ENCODE measurements around the gene NBPF1. TPM values are rescaled to one million over a fixed set of nuclear protein-coding genes. Genes with fewer than 3 reads are reported as not detected.
"Not testable (repeated sequence)": the region's sequence is repeated elsewhere in the genome, so short reads cannot be mapped to it uniquely, and the experiment has no call there.

NBPF1 gene
- total RNA-seq, 1 experiment from 2014 or later, result 27.7 TPM

DNA sequence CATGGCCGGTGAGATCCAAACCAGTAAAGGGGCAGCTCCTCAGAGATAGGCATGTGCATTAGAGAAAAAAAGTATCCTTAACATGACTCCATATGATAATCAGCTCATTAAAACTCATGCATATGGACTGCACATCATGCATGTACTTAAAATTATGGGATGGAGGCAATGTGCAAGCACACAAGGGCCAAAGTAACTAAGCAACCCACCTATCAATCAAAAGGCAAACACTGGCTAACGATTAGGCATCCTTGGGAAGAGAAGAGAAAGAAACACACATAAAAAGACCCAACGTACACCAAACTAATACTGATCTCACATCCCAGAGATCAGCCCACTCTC lies 94.5 kb downstream of the NBPF1 start:
- H3K9me3 ChIP-seq (ENCODE audit: control insufficient read depth, low read depth, low read length); H2AK5ac ChIP-seq (ENCODE audit: insufficient read length, low read length); H3K9ac ChIP-seq (ENCODE audit: extremely low read depth, insufficient read length, low read length); H2BK15ac ChIP-seq (ENCODE audit: low read depth, low read length); DNase-seq; H3K23ac ChIP-seq (ENCODE audit: insufficient read length, low read depth, low read length); H3K4me1 ChIP-seq (ENCODE audit: insufficient read depth, low read length); H2BK20ac ChIP-seq (ENCODE audit: low read depth, low read length, poor library complexity, severe bottlenecking); H4K5ac ChIP-seq (ENCODE audit: insufficient read length, low read depth, low read length); H3K56ac ChIP-seq (ENCODE audit: insufficient read length, low read depth, low read length); H3K36me3 Mint-ChIP-seq (ENCODE audit: insufficient read depth in 1 of 3, low read depth in 3 of 3); H2AFZ ChIP-seq (ENCODE audit: low read length); H2BK120ac ChIP-seq (ENCODE audit: low read depth, low read length, poor library complexity, severe bottlenecking); H3K27ac ChIP-seq (ENCODE audit: insufficient read length, low read depth, low read length); H3K9me3 Mint-ChIP-seq; H2BK5ac ChIP-seq (ENCODE audit: insufficient read length, low read length); H3K27me3 ChIP-seq (ENCODE audit: insufficient read depth, low read length); H3K4ac ChIP-seq (ENCODE audit: low read depth, low read length); H4K91ac ChIP-seq (ENCODE audit: insufficient read length, low read depth, low read length); H3K79me1 ChIP-seq (ENCODE audit: insufficient read depth, low read depth, low read length, poor library complexity, severe bottlenecking); H3K79me2 ChIP-seq (ENCODE audit: insufficient read depth, low read length); H3K23me2 ChIP-seq (ENCODE audit: insufficient read length, low read depth, low read length, poor library complexity, severe bottlenecking); H3K4me3 Mint-ChIP-seq; H3K27ac Mint-ChIP-seq; H3K18ac ChIP-seq (ENCODE audit: insufficient read length, low read depth, low read length); H2BK12ac ChIP-seq (ENCODE audit: insufficient read length, low read depth, low read length); H3T11ph ChIP-seq (ENCODE audit: low read length); H3K14ac ChIP-seq (ENCODE audit: insufficient read depth, low read length); H4K20me1 ChIP-seq (ENCODE audit: control insufficient read depth, insufficient read depth, insufficient read length); H4K8ac ChIP-seq (replicated peaks; ENCODE audit: insufficient read length, low read depth, low read length); H3K4me2 ChIP-seq (ENCODE audit: insufficient read depth, insufficient read length, low read length): not testable (repeated sequence)
- no CpG with 5 or more reads among the region's 3 CpGs for WGBS (ENCODE audit: extremely low coverage, insufficient read length, low lambda C conversion rate)
- peaks cover 5 to 13% of the 10 kb centered on the region in 2 experiments for H3K4me1 Mint-ChIP-seq
- H3K27me3 Mint-ChIP-seq (ENCODE audit: low read depth), result peaks cover 26% of the 10 kb centered on the region

GRCh38 chr1:16516694-16517410 lies 96.5 kb downstream of the NBPF1 start:
- not testable (repeated sequence) for H2AK5ac ChIP-seq (ENCODE audit: insufficient read length, low read length); H3K27me3 ChIP-seq (ENCODE audit: insufficient read depth, low read length); H3K56ac ChIP-seq (ENCODE audit: insufficient read length, low read depth, low read length); H3K79me1 ChIP-seq (ENCODE audit: insufficient read depth, low read depth, low read length, poor library complexity, severe bottlenecking); H3T11ph ChIP-seq (ENCODE audit: low read length); H3K27ac ChIP-seq (ENCODE audit: insufficient read length, low read depth, low read length); H3K14ac ChIP-seq (ENCODE audit: insufficient read depth, low read length); H2BK120ac ChIP-seq (ENCODE audit: low read depth, low read length, poor library complexity, severe bottlenecking); H3K9me3 Mint-ChIP-seq; H3K4me2 ChIP-seq (ENCODE audit: insufficient read depth, insufficient read length, low read length); H3K4me3 Mint-ChIP-seq; H3K4ac ChIP-seq (ENCODE audit: low read depth, low read length); DNase-seq; H4K5ac ChIP-seq (ENCODE audit: insufficient read length, low read depth, low read length); H3K36me3 Mint-ChIP-seq (ENCODE audit: insufficient read depth in 1 of 3, low read depth in 3 of 3); H3K9ac ChIP-seq (ENCODE audit: extremely low read depth, insufficient read length, low read length); H2AFZ ChIP-seq (ENCODE audit: low read length); H3K4me1 ChIP-seq (ENCODE audit: insufficient read depth, low read length); H2BK5ac ChIP-seq (ENCODE audit: insufficient read length, low read length); H2BK15ac ChIP-seq (ENCODE audit: low read depth, low read length); H3K18ac ChIP-seq (ENCODE audit: insufficient read length, low read depth, low read length); H3K27ac Mint-ChIP-seq; H4K20me1 ChIP-seq (ENCODE audit: control insufficient read depth, insufficient read depth, insufficient read length); H4K91ac ChIP-seq (ENCODE audit: insufficient read length, low read depth, low read length); H3K23ac ChIP-seq (ENCODE audit: insufficient read length, low read depth, low read length); H2BK12ac ChIP-seq (ENCODE audit: insufficient read length, low read depth, low read length); H3K23me2 ChIP-seq (ENCODE audit: insufficient read length, low read depth, low read length, poor library complexity, severe bottlenecking); H2BK20ac ChIP-seq (ENCODE audit: low read depth, low read length, poor library complexity, severe bottlenecking); H4K8ac ChIP-seq (replicated peaks; ENCODE audit: insufficient read length, low read depth, low read length); H3K9me3 ChIP-seq (ENCODE audit: control insufficient read depth, low read depth, low read length); H3K79me2 ChIP-seq (ENCODE audit: insufficient read depth, low read length)
- Mint-ChIP-seq H3K27me3 (ENCODE audit: low read depth) (peaks cover 21% of the 10 kb centered on the region), H3K4me1 (peaks cover 5 to 13% of the 10 kb centered on the region in 2 experiments)
- WGBS (ENCODE audit: extremely low coverage, insufficient read length, low lambda C conversion rate), result no CpG with 5 or more reads among the region's 5 CpGs
